ENCODE results near the gene TRIM71. TPM values are rescaled to one million over a fixed set of nuclear protein-coding genes. Genes with fewer than 3 reads are reported as not detected.

TRIM71 gene
- total RNA-seq, 1 donor from 2014 or later = not detected

GRCh38 chr3:32819551-32820348 is 2.0 kb downstream of the TRIM71 start:
- H3K27me3 Mint-ChIP-seq = peaks cover 44% of the 10 kb centered on the region
- H3K27ac Mint-ChIP-seq = no peak overlapping the region
- ATAC-seq (ENCODE audit: low read depth) (no peak), DNase-seq (no peak)
- TF ChIP-seq, protein P1, sequence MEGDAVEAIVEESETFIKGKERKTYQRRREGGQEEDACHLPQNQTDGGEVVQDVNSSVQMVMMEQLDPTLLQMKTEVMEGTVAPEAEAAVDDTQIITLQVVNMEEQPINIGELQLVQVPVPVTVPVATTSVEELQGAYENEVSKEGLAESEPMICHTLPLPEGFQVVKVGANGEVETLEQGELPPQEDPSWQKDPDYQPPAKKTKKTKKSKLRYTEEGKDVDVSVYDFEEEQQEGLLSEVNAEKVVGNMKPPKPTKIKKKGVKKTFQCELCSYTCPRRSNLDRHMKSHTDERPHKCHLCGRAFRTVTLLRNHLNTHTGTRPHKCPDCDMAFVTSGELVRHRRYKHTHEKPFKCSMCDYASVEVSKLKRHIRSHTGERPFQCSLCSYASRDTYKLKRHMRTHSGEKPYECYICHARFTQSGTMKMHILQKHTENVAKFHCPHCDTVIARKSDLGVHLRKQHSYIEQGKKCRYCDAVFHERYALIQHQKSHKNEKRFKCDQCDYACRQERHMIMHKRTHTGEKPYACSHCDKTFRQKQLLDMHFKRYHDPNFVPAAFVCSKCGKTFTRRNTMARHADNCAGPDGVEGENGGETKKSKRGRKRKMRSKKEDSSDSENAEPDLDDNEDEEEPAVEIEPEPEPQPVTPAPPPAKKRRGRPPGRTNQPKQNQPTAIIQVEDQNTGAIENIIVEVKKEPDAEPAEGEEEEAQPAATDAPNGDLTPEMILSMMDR (IDR thresholded peaks at IDR 0.05) = no peak
- CTCF ChIA-PET = no interaction called here
- H3K4me3 Mint-ChIP-seq = no peak overlapping the region
- intact Hi-C loops (cut with micrococcal nuclease) = no loop called here
- no peaks in the 10 kb centered on the region for H3K9me3 Mint-ChIP-seq
- peaks cover 24% of the 10 kb centered on the region for H3K4me1 Mint-ChIP-seq
- H3K36me3 Mint-ChIP-seq (ENCODE audit: low read depth) = no peaks in the 10 kb centered on the region
- POLR2A ChIA-PET = no interaction called here

- Mint-ChIP-seq H3K9me3 (no peaks in the 10 kb centered on the region), H3K36me3 (ENCODE audit: low read depth) (no peaks in the 10 kb centered on the region), H3K4me1 (peaks cover 24% of the 10 kb centered on the region), H3K27me3 (peaks cover 41% of the 10 kb centered on the region), H3K27ac (no peak overlapping the region), H3K4me3 (no peak overlapping the region)
- DNase-seq (no peak), ATAC-seq (ENCODE audit: low read depth) (no peak)
- TF ChIP-seq, protein P1 (IDR thresholded peaks at IDR 0.05) = no peak
- POLR2A ChIA-PET = interaction anchor here (0.5 kb wide), 1 partner anchor 137 kb away, joined by 5 read pairs; no protein-coding TSS in a partner anchor
- CTCF ChIA-PET = no interaction called here
- intact Hi-C loops (cut with micrococcal nuclease) = no loop called here
These were observed 2.6 kb downstream of the TRIM71 start for GRCh38 chr3:32820430-32820829.

GRCh38 chr3:32820971-32821685 is 3.3 kb downstream of the TRIM71 start:
- H3K9me3 Mint-ChIP-seq = no peaks in the 10 kb centered on the region
- no peak for DNase-seq
- TF ChIP-seq, protein P1 (IDR thresholded peaks at IDR 0.05) = no peak
- peaks cover 19% of the 10 kb centered on the region for H3K4me1 Mint-ChIP-seq
- ChIA-PET POLR2A (interaction anchor here (0.5 kb wide), 1 partner anchor 137 kb away, joined by 5 read pairs; no protein-coding TSS in a partner anchor), CTCF (no interaction called here)
- intact Hi-C loops (cut with micrococcal nuclease) = no loop called here
- H3K4me3 Mint-ChIP-seq = no peak overlapping the region
- no peak for ATAC-seq (ENCODE audit: low read depth)
- H3K27ac Mint-ChIP-seq = no peak overlapping the region
- H3K27me3 Mint-ChIP-seq = peaks cover 34% of the 10 kb centered on the region
- no peaks in the 10 kb centered on the region for H3K36me3 Mint-ChIP-seq (ENCODE audit: low read depth)

DNA sequence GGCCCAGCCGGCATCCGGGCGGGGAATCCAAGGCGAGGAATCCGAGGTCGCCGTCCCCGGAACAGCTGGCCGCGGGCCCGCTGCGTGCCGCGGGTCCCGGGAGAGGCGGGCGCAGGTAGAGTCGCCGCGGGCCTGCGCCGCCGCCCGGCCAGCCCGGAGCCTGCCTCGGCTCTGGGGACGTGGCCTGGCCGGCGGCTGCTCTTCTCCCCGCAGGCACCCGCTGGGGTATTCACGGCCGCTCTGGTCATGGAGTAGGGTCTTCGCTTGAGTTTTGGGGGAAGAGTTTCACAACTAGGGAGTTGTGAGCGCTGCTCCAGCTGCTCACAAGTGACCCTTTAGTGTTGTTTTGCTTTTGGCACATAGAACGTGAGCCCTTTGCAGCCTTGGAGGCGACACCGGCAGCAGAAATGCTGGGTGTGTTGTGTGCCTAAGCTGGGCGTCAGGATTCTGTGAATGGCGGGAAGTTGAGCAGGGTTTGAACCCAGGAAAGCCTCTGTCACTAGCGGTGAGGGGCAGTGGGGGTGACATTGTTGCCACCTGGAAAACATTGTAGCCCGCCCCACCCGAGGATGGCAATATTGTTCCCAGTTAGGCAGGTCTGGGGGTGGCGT is 4.0 kb downstream of the TRIM71 start:
- Mint-ChIP-seq H3K27ac (no peak overlapping the region), H3K4me1 (peaks cover 16% of the 10 kb centered on the region), H3K36me3 (ENCODE audit: low read depth) (no peaks in the 10 kb centered on the region), H3K27me3 (peaks cover 33% of the 10 kb centered on the region), H3K9me3 (no peaks in the 10 kb centered on the region), H3K4me3 (no peak overlapping the region)
- no peak for DNase-seq
- TF ChIP-seq, protein P1 (IDR thresholded peaks at IDR 0.05) = no peak
- ATAC-seq (ENCODE audit: low read depth) = no peak
- POLR2A ChIA-PET = no interaction called here
- CTCF ChIA-PET = no interaction called here
- intact Hi-C loops (cut with micrococcal nuclease) = no loop called here
